ENCODE results near the gene POC1A. TPM values are rescaled to one million over a fixed set of nuclear protein-coding genes. Genes with fewer than 3 reads are reported as not detected.

POC1A gene
- total RNA-seq, 1 experiment from 2014 or later, result 32.2 TPM

- no peak overlapping the region for H3K27ac Mint-ChIP-seq (ENCODE audit: unreplicated experiment)
- H3K27me3 ChIP-seq (replicated peaks; ENCODE audit: control insufficient read depth, insufficient read depth, low read length), result no peaks in the 10 kb centered on the region
- peaks cover 4% of the 10 kb centered on the region for H3K4me1 ChIP-seq
- BruUV-seq (replicated peaks), result no TSS peak
- no peak overlapping the region for H3K4me3 Mint-ChIP-seq (ENCODE audit: unreplicated experiment)
- no peak for TF ChIP-seq CTCF (IDR thresholded peaks at IDR 0.05; ENCODE audit: insufficient read depth in 1 of 2, low read depth in 1 of 2, low read length in 1 of 2, severe bottlenecking in 1 of 2, unreplicated experiment in 1 of 2)
- intact Hi-C loops (cut with micrococcal nuclease; ENCODE audit: unreplicated experiment), result no loop called here
- H3K36me3 ChIP-seq (ENCODE audit: control insufficient read depth, insufficient read depth, low read length), result no peaks in the 10 kb centered on the region
- peaks cover 7% of the 10 kb centered on the region for H3K4me1 Mint-ChIP-seq (ENCODE audit: low read depth, unreplicated experiment)
- no peaks in the 10 kb centered on the region for H3K27me3 Mint-ChIP-seq (ENCODE audit: insufficient read depth, unreplicated experiment)
- H3K4me3 ChIP-seq (ENCODE audit: low read depth, low read length), result no peak overlapping the region
- POLR2A ChIA-PET, result no interaction called here
- DNase-seq, result no peak
- CTCF ChIA-PET, result no interaction called here
- H3K9me3 Mint-ChIP-seq (ENCODE audit: unreplicated experiment), result no peaks in the 10 kb centered on the region
- H3K9me3 ChIP-seq, result no peaks in the 10 kb centered on the region
- H3K36me3 Mint-ChIP-seq (ENCODE audit: insufficient read depth, unreplicated experiment), result peaks cover 5% of the 10 kb centered on the region
Measured at GRCh38 chr3:52083556-52084087, 70.6 kb downstream of the POC1A start.

DNA sequence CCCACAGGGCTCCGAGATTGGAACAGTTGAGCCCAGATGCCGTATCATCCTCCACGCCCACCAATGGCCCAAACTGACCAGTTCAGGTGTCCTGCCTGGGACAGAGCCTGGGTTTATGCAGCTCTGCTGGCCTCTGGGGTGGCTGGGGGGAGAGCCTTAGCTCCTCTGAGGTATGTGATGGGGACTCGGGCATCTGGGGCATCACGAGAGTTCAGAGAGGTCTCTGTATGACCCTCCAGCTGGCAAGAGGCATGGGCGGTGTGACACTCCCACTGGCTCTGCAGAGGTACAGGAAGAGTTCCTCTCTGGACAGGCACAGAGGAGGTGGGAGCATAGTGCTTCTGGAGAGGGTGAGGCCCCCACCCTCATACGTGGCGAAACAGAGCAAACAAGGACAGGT lies 71.3 kb downstream of the POC1A start:
- intact Hi-C loops (cut with micrococcal nuclease; ENCODE audit: unreplicated experiment), result no loop called here
- no peak for DNase-seq
- Mint-ChIP-seq H3K27ac (ENCODE audit: unreplicated experiment) (no peak overlapping the region), H3K9me3 (ENCODE audit: unreplicated experiment) (no peaks in the 10 kb centered on the region), H3K36me3 (ENCODE audit: insufficient read depth, unreplicated experiment) (peaks cover 5% of the 10 kb centered on the region), H3K4me1 (ENCODE audit: low read depth, unreplicated experiment) (peaks cover 7% of the 10 kb centered on the region), H3K27me3 (ENCODE audit: insufficient read depth, unreplicated experiment) (no peaks in the 10 kb centered on the region), H3K4me3 (ENCODE audit: unreplicated experiment) (no peak overlapping the region)
- H3K4me3 ChIP-seq (ENCODE audit: low read depth, low read length), result no peak overlapping the region
- H3K36me3 ChIP-seq (ENCODE audit: control insufficient read depth, insufficient read depth, low read length), result no peaks in the 10 kb centered on the region
- no peak for TF ChIP-seq CTCF (IDR thresholded peaks at IDR 0.05; ENCODE audit: insufficient read depth in 1 of 2, low read depth in 1 of 2, low read length in 1 of 2, severe bottlenecking in 1 of 2, unreplicated experiment in 1 of 2)
- POLR2A ChIA-PET, result no interaction called here
- CTCF ChIA-PET, result no interaction called here
- BruUV-seq (replicated peaks), result no TSS peak
- no peaks in the 10 kb centered on the region for H3K27me3 ChIP-seq (replicated peaks; ENCODE audit: control insufficient read depth, insufficient read depth, low read length)
- no peaks in the 10 kb centered on the region for H3K9me3 ChIP-seq
- H3K4me1 ChIP-seq, result peaks cover 4% of the 10 kb centered on the region

GRCh38 chr3:52080830-52081719 lies 73.1 kb downstream of the POC1A start:
- Histone ChIP-seq H3K27me3 (replicated peaks; ENCODE audit: control insufficient read depth, insufficient read depth, low read length) (no peaks in the 10 kb centered on the region), H3K4me3 (ENCODE audit: low read depth, low read length) (no peak overlapping the region), H3K4me1 (peaks cover 4% of the 10 kb centered on the region), H3K9me3 (no peaks in the 10 kb centered on the region), H3K36me3 (ENCODE audit: control insufficient read depth, insufficient read depth, low read length) (no peaks in the 10 kb centered on the region)
- no peak for DNase-seq
- H3K27me3 Mint-ChIP-seq (ENCODE audit: insufficient read depth, unreplicated experiment), result no peaks in the 10 kb centered on the region
- no peak overlapping the region for H3K4me3 Mint-ChIP-seq (ENCODE audit: unreplicated experiment)
- peaks cover 7% of the 10 kb centered on the region for H3K4me1 Mint-ChIP-seq (ENCODE audit: low read depth, unreplicated experiment)
- no TSS peak for BruUV-seq (replicated peaks)
- H3K36me3 Mint-ChIP-seq (ENCODE audit: insufficient read depth, unreplicated experiment), result no peaks in the 10 kb centered on the region
- intact Hi-C loops (cut with micrococcal nuclease; ENCODE audit: unreplicated experiment), result no loop called here
- TF ChIP-seq CTCF (IDR thresholded peaks at IDR 0.05; ENCODE audit: insufficient read depth in 1 of 2, low read depth in 1 of 2, low read length in 1 of 2, severe bottlenecking in 1 of 2, unreplicated experiment in 1 of 2), result no peak
- no peak overlapping the region for H3K27ac Mint-ChIP-seq (ENCODE audit: unreplicated experiment)
- POLR2A ChIA-PET, result no interaction called here
- CTCF ChIA-PET, result no interaction called here
- H3K9me3 Mint-ChIP-seq (ENCODE audit: unreplicated experiment), result no peaks in the 10 kb centered on the region

Data from Caco-2 (cell line).